K562 (cell line): Measurements from ENCODE around the gene FCHO1. TPM values are rescaled to one million over a fixed set of nuclear protein-coding genes. Genes with fewer than 3 reads are reported as not detected.

Experiments used
- ATAC-seq: fragments of 200-7000 bp; cut with Tn5 transposase; 3 replicates; pipeline ENCODE4 v1.9.1; 2020; ENCODE audit warnings: moderate library complexity
- BruUV-seq: library from RNA; stranded (reverse); fragments of 400-500 nt; replicated peaks from 2 replicates; lab custom pipeline; 2021; lab: Mats Ljungman, UMichigan
- CTCF ChIA-PET: fragments of 300-600 bp; formaldehyde crosslinking; extraction: SDS; loops from one replicate; lab custom pipeline; 2021; ENCODE audit warnings: low intra/inter-chr PET ratio; lab: Yijun Ruan, JAX
- POLR2A ChIA-PET: fragments of 300-600, 350-650 bp; sonication (Branson Sonifier 250); formaldehyde crosslinking; extraction: SDS; loops from one replicate; lab custom pipeline; 2021; ENCODE audit warnings: antibody characterized with exemption, inconsistent platforms; lab: Yijun Ruan, JAX
- DNase-seq, 4 experiments: peaks; one replicate each; pipeline versions ENCODE4 v3.0.0 to v3.0.0-alpha.2; 2011 to 2018; ENCODE audit warnings: low spot score in 3 of 4, mixed read lengths in 3 of 4; ENCODE audit errors: extremely low read depth in 1 of 4
- FAIRE-seq: peaks from 2 replicates; lab custom pipeline; 2011; peaks lifted over from hg19 to GRCh38; lab: Jason Lieb, UNC
- H2AFZ ChIP-seq: 2 replicates; pipeline ENCODE4 v1.6.0; 2011; ENCODE audit warnings: low read depth, low read length, control low read depth, inconsistent platforms
- H3K27ac ChIP-seq: fragments of 200-600 bp; 3 replicates; pipeline ENCODE4 v1.8.0; 2011; ENCODE audit warnings: low read depth, mild to moderate bottlenecking, control low read depth, inconsistent platforms, low read length, moderate library complexity, mixed read lengths; ENCODE audit errors: extremely low read depth
- H3K27me3 ChIP-seq, 2 experiments: fragments of 300-600 bp in 1 of 2; 2 replicates in 1 of 2; 3 replicates in 1 of 2; pipeline versions ENCODE4 v1.6.0 to v1.8.0; 2011; ENCODE audit warnings: inconsistent platforms in 2 of 2, low read length in 2 of 2, mild to moderate bottlenecking in 1 of 2, mixed read lengths in 1 of 2, moderate library complexity in 1 of 2; ENCODE audit not compliant: control insufficient read depth in 2 of 2, insufficient read depth in 2 of 2
- H3K36me3 ChIP-seq: fragments of 300-600 bp; 3 replicates; pipeline ENCODE4 v1.8.0; 2011; ENCODE audit warnings: mild to moderate bottlenecking, low read length, inconsistent platforms; ENCODE audit not compliant: control insufficient read depth, insufficient read depth
- H3K4me1 ChIP-seq, 2 experiments: fragments of 200-600 bp in 1 of 2; replicated peaks in 1 of 2; 2 replicates in 1 of 2; 3 replicates in 1 of 2; pipeline versions ENCODE4 v1.5.1 to v1.8.0; 2011; ENCODE audit warnings: inconsistent platforms in 2 of 2, low read length in 2 of 2, mild to moderate bottlenecking in 1 of 2, mixed read lengths in 1 of 2, moderate library complexity in 1 of 2; ENCODE audit not compliant: control insufficient read depth in 2 of 2, insufficient read depth in 2 of 2
- H3K4me2 ChIP-seq: 2 replicates; pipeline ENCODE4 v1.6.1; 2011; ENCODE audit warnings: low read length, control low read depth, inconsistent platforms, mixed read lengths; ENCODE audit not compliant: insufficient read depth
- H3K4me3 ChIP-seq: fragments of 200-600 bp; sonication (generic), shearing (Covaris generic); 2 replicates; pipeline ENCODE4 v1.5.1; 2016; ENCODE audit warnings: control low read depth, inconsistent platforms
- H3K79me2 ChIP-seq: fragments of 200-600 bp; 3 replicates; pipeline ENCODE4 v1.8.0; 2011; ENCODE audit warnings: low read length, inconsistent platforms; ENCODE audit not compliant: control insufficient read depth, insufficient read depth
- H3K9ac ChIP-seq, 2 experiments: 2 replicates each; pipeline versions ENCODE4 v1.6.0 to v1.6.1; 2011; ENCODE audit warnings: low read depth in 2 of 2, low read length in 2 of 2, control low read depth in 1 of 2, inconsistent platforms in 1 of 2, mild to moderate bottlenecking in 1 of 2, mixed read lengths in 1 of 2; ENCODE audit not compliant: insufficient read depth in 1 of 2
- H3K9me1 ChIP-seq: one replicate; pipeline ENCODE4 v1.6.0; 2011; ENCODE audit warnings: inconsistent platforms, mild to moderate bottlenecking, low read length, moderate library complexity; ENCODE audit not compliant: control insufficient read depth, insufficient read depth
- H3K9me3 ChIP-seq: replicated peaks from 2 replicates; pipeline ENCODE4 v1.5.1; 2011; ENCODE audit warnings: low read depth, low read length, inconsistent platforms; ENCODE audit not compliant: control insufficient read depth, insufficient read depth
- H4K20me1 ChIP-seq: replicated peaks from 2 replicates; pipeline ENCODE4 v1.6.1; 2011; ENCODE audit warnings: low read length, inconsistent platforms, mixed read lengths; ENCODE audit not compliant: control insufficient read depth, insufficient read depth
- CREB3 ChIP-seq: fragments of 450-650 bp; conservative IDR thresholded peaks from 2 replicates; pipeline ENCODE4 v1.6.1; 2016; ENCODE audit warnings: missing genetic modification characterization, low read depth, mild to moderate bottlenecking, missing compliant biosample characterization, moderate library complexity
- MTA2 ChIP-seq: fragments of 450-650 bp; IDR thresholded peaks from 2 replicates; pipeline ENCODE4 v1.6.1; 2016; ENCODE audit warnings: low read depth
- ZBTB33 ChIP-seq: sonication (generic); formaldehyde crosslinking; IDR thresholded peaks from 2 replicates; pipeline ENCODE4 v1.8.1; 2023; ENCODE audit warnings: mild to moderate bottlenecking, missing genetic modification reagents
- ZFP1 ChIP-seq: fragments of 450-650 bp; formaldehyde crosslinking; IDR thresholded peaks from 2 replicates; pipeline ENCODE4 v1.4.0; 2020; ENCODE audit warnings: mild to moderate bottlenecking, mixed read lengths
- ZSCAN32 ChIP-seq: fragments of 450-650 bp; formaldehyde crosslinking; IDR thresholded peaks from 2 replicates; pipeline ENCODE4 v1.4.0; 2020; ENCODE audit warnings: mild to moderate bottlenecking, moderate library complexity
- WGBS: fragments of 100-300 bp; shearing (Covaris generic); methylation state at CpG from one replicate; pipeline ENCODE4 v1.1.6; 2016; ENCODE audit warnings: low coverage, mixed read lengths; ENCODE audit not compliant: insufficient coverage; ENCODE audit errors: missing lambda C conversion rate; 5-methylcytosine and 5-hydroxymethylcytosine counted together
- in situ Hi-C: fragments of 300-500 bp; cut with MboI; formaldehyde crosslinking; loops from 4 replicates; pipeline ENCODE4 v1.15.0; 2018; ENCODE audit warnings: inconsistent platforms, mixed read lengths
- intact Hi-C: fragments of 100-400 bp; cut with micrococcal nuclease; formaldehyde crosslinking; loops from 2 replicates; pipeline ENCODE4 v1.14.2; 2022
- polyA plus RNA-seq, 8 experiments: library from polyadenylated mRNA; depleted of rRNA in 4 of 8; stranded (reverse) in 5 of 8; unstranded in 3 of 8; fragments of >200 nt; fragmentation: Nextera tagmentation in 2 of 8; fragmentation: Illumina TruSeq in 1 of 8; extraction: Ambion mirVana in 2 of 8; extraction: Trizol in 1 of 8; gene quantifications; 2 replicates each; pipeline versions ENCODE4 v1.2.1 to v1.2.3, GENCODE V29; 2011 to 2014; ENCODE audit warnings: inconsistent platforms in 1 of 8, missing spikeins in 1 of 8
- total RNA-seq, 7 experiments: library from RNA; depleted of rRNA in 6 of 7; stranded (reverse); fragments of >200 nt in 6 of 7; fragmentation: Illumina TruSeq in 2 of 7; extraction: Trizol in 2 of 7; gene quantifications; 2 replicates each; pipeline versions ENCODE4 v1.2.1 to v1.2.3, GENCODE V29; 2011 to 2021; ENCODE audit warnings: low replicate concordance in 1 of 7
- TF ChIP-seq, protein P1 (sequence below), 2 experiments: fragments of 450-650 bp in 1 of 2; IDR thresholded peaks; 2 replicates each; pipeline ENCODE4 v1.6.1; 2011 to 2017; ENCODE audit warnings: low read depth in 2 of 2, antibody characterized with exemption in 1 of 2, borderline replicate concordance in 1 of 2, low read length in 1 of 2, mild to moderate bottlenecking in 1 of 2, mixed read lengths in 1 of 2; ENCODE audit not compliant: control insufficient read depth in 1 of 2

The FCHO1 gene
- total and polyA plus RNA-seq, 9 of the 15 experiments (the other 6 are each of a cell fraction or from before 2014, with no cell fraction given) = 0.21 to 58.9 (median 18.3) TPM

GRCh38 chr19:17821190-17821589 lies 69.9 kb downstream of the FCHO1 start, which contains the start of gene INSL3:
Gene INSL3 (minus strand): TSS chr19:17821519. CDS start chr19:17821506, 13 bp downstream.
- H3K4me3 ChIP-seq = no peak within 1 kb of the TSS
- in situ Hi-C loops = no loop called here
- BruUV-seq = no TSS peak
- ATAC-seq (no peak), FAIRE-seq (no peak), DNase-seq (no peak)
- H2AFZ ChIP-seq = no peak within 1 kb of the TSS
- no peak within 1 kb of the TSS for H3K27ac ChIP-seq
- no peaks in the 10 kb centered on the region for H3K9me3 ChIP-seq
- TF ChIP-seq ZBTB33 (CRISPR knock-in tag) (peak; percentile 53; the same call in 1 of the 2 replicates), ZFP1 (CRISPR knock-in tag) (no peak)
- WGBS = 30% methylated on average over 21 of the region's 34 CpGs
- H3K27me3 ChIP-seq = peaks cover 8 to 44% of the 10 kb centered on the region in 2 experiments; a peak in 4 of 5 replicates
- peaks cover 0 to 13% of the 10 kb centered on the region in 2 experiments; a peak in 2 of 5 replicates for H3K4me1 ChIP-seq
- H3K9me1 ChIP-seq = no peaks in the 10 kb centered on the region
- no peaks in the 10 kb centered on the region for H4K20me1 ChIP-seq
- no peaks in the 10 kb centered on the region for H3K79me2 ChIP-seq
- H3K36me3 ChIP-seq = no peaks in the 10 kb centered on the region
- no peak within 1 kb of the TSS for H3K9ac ChIP-seq
- ChIA-PET POLR2A (no interaction called here), CTCF (no interaction called here)
- H3K4me2 ChIP-seq = no peak within 1 kb of the TSS
- intact Hi-C loops = no loop called here

GRCh38 chr19:17824339-17824738 lies 73.1 kb downstream of the FCHO1 start:
- no peak overlapping the region; a peak in 1 of 4 replicates for H3K9ac ChIP-seq
- ChIA-PET CTCF (no interaction called here), POLR2A (no interaction called here)
- no peaks in the 10 kb centered on the region for H3K79me2 ChIP-seq
- FAIRE-seq (no peak), DNase-seq (no peak), ATAC-seq (no peak)
- H3K4me2 ChIP-seq = no peak overlapping the region
- no peaks in the 10 kb centered on the region for H3K9me3 ChIP-seq
- peaks cover 0 to 33% of the 10 kb centered on the region in 2 experiments; a peak in 3 of 5 replicates for H3K27me3 ChIP-seq
- intact Hi-C loops = no loop called here
- H3K36me3 ChIP-seq = no peaks in the 10 kb centered on the region
- no peak overlapping the region for H2AFZ ChIP-seq
- in situ Hi-C loops = no loop called here
- H3K4me1 ChIP-seq = peaks cover 0 to 12% of the 10 kb centered on the region in 2 experiments; a peak in 1 of 5 replicates
- WGBS = 0% methylated on average over 7 of the region's 8 CpGs
- no peaks in the 10 kb centered on the region for H4K20me1 ChIP-seq
- H3K27ac ChIP-seq = no peak overlapping the region
- H3K4me3 ChIP-seq = no peak overlapping the region
- no TSS peak for BruUV-seq
- no peaks in the 10 kb centered on the region for H3K9me1 ChIP-seq
- TF ChIP-seq MTA2 (no peak), ZSCAN32 (CRISPR knock-in tag) (no peak), CREB3 (tag) (no peak)
- TF ChIP-seq, protein P1, sequence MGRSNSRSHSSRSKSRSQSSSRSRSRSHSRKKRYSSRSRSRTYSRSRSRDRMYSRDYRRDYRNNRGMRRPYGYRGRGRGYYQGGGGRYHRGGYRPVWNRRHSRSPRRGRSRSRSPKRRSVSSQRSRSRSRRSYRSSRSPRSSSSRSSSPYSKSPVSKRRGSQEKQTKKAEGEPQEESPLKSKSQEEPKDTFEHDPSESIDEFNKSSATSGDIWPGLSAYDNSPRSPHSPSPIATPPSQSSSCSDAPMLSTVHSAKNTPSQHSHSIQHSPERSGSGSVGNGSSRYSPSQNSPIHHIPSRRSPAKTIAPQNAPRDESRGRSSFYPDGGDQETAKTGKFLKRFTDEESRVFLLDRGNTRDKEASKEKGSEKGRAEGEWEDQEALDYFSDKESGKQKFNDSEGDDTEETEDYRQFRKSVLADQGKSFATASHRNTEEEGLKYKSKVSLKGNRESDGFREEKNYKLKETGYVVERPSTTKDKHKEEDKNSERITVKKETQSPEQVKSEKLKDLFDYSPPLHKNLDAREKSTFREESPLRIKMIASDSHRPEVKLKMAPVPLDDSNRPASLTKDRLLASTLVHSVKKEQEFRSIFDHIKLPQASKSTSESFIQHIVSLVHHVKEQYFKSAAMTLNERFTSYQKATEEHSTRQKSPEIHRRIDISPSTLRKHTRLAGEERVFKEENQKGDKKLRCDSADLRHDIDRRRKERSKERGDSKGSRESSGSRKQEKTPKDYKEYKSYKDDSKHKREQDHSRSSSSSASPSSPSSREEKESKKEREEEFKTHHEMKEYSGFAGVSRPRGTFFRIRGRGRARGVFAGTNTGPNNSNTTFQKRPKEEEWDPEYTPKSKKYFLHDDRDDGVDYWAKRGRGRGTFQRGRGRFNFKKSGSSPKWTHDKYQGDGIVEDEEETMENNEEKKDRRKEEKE (IDR thresholded peaks at IDR 0.05; ENCODE audit: borderline replicate concordance in 1 of 2, control insufficient read depth in 1 of 2, low read depth in 2 of 2, low read length in 1 of 2) = no peak
